Tracheal epithelial cell (primary cell): Measurements from ENCODE around the gene AUP1. TPM values are rescaled to one million over a fixed set of nuclear protein-coding genes. Genes with fewer than 3 reads are reported as not detected.

Source experiments
- total RNA-seq: library from RNA; depleted of rRNA; stranded (reverse); fragments of >200 nt; gene quantifications from 2 replicates; pipeline ENCODE4 v1.2.1, GENCODE V29; 2014

The AUP1 gene, protein sequence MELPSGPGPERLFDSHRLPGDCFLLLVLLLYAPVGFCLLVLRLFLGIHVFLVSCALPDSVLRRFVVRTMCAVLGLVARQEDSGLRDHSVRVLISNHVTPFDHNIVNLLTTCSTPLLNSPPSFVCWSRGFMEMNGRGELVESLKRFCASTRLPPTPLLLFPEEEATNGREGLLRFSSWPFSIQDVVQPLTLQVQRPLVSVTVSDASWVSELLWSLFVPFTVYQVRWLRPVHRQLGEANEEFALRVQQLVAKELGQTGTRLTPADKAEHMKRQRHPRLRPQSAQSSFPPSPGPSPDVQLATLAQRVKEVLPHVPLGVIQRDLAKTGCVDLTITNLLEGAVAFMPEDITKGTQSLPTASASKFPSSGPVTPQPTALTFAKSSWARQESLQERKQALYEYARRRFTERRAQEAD
- total RNA-seq: 160 and 193 TPM in 2 replicates

GRCh38 chr2:74529357-74530238 is at the start of gene AUP1, which contains the start of gene HTRA2:
AUP1 (minus strand) TSS chr2:74529706; CDS start chr2:74529629, 77 bp downstream.
HTRA2 (plus strand) TSS chr2:74529933; CDS start chr2:74530007, 74 bp downstream.

DNA sequence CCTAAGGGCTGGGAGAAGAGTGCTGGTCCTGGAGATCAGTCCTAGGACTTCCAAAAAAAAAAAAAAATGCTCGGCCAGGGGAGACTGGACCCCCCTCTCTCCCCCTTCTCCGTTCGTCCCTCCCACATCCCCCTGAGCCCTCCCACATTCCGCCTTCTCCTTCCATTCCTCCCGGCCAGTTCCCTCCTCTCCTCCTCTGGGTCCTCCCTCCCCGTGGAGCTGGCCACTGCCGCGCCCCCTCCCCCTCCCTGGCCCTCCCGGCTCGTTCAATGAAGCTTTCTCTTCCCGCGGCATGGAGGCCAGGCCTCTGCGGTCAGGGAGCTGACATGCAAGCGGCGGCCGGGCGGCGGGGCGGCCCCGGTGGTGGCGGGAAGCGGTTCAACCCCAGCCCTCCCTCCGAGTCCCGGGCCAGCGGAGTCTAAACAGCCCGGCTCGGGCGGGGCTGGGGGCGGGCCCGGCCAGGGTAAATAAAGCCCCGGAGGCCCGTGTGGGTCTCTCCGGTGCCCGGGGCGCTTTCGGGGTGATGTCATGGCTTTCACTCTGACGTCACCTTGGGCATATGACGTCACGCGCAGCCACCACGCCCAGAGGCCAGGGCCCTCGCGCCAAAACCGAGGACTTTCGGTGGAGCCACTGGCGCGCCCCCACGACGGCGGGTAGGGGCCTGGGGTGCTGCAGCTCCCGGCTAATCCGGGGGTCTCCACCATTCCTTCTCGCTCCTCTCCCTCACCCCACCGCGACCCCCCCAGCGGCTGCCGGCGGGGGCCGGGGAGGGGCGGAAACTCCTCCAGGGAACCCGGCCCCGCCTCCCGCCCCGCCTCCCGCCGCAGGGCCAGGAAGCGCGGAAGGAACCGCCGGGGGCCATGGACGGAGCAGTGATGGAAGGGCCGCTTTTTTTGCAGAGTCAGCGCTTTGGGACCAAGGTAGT is 24.6 kb upstream of the AUP1 start, which contains the start of the genes DOK1 and LOXL3:
Gene DOK1 (plus strand): TSS at position 829 of the 928 bp plus-strand sequence. CDS start 35 bp downstream, at position 864.
Gene LOXL3 (minus strand): TSS at position 51 of the 928 bp plus-strand sequence. CDS start 1,308 bp downstream, outside the sequence.

GRCh38 chr2:74525717-74526648 is 3.5 kb downstream of the AUP1 start, which contains the start of gene DQX1:
DQX1 (minus strand) TSS chr2:74526231; CDS start chr2:74525729, 502 bp downstream.

GRCh38 chr2:74514368-74515270 is 14.9 kb downstream of the AUP1 start, which contains the start of gene TLX2:
TLX2 (plus strand) TSS chr2:74514450; CDS start chr2:74514807, 357 bp downstream.

GRCh38 chr2:74507145-74507925 is 22.2 kb downstream of the AUP1 start, which contains the start of gene PCGF1:
PCGF1 (minus strand) TSS chr2:74507695; CDS start chr2:74507668, 27 bp downstream.

GRCh38 chr2:74499267-74499939 is 30.1 kb downstream of the AUP1 start, which contains the start of gene LBX2:
LBX2 (minus strand) TSS chr2:74499603; CDS start chr2:74499537, 66 bp downstream.

DNA sequence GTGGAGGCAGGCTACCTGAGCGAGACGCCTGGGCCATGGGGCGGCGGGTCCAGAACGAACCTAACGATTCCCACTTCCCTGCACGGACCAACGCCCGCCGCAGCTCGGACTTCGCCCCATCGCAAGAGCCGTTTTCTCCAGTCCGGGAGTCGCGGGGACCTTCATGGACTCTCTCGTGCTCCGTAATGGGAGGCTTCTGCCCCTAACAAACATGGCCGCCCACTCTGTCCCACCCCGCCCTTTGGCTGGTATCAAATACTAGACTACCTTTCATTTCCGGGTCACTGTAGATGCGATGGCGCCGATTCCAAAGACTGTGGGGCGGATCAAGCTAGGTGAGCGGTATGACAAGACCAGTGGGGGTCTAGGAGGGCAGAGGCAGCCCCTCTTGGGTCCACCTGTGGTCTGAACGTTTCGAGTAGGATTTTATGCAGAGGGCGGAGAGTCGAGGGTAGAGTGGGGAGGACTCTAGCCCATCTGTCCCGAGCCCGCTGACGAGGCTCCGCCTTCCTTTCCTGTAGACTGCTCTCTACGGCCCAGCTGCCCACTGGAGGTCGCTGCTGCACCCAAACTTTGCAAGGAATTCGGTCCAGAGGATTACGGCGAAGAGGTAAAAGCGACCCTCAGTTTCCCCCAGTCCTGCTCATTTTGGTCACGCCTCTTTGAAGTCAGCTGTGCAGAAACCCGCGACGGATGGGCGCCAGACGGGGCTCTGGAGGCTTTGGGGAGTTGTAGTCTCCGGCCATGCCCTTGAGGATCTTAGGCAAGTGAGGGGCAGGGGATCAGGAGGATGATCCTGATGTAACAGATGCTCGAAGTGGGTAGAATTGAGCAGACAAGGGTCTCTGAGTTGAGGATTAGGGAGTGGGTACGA is 46.5 kb downstream of the AUP1 start, which contains the start of the genes CCDC142 and TTC31:
Gene CCDC142 (minus strand): TSS at position 198 of the 874 bp plus-strand sequence. CDS start 161 bp downstream, at position 37.
Gene TTC31 (plus strand): TSS at position 281 of the 874 bp plus-strand sequence. CDS start 15 bp downstream, at position 296.

Other genes with a start within 250 kb of the AUP1 start
- gene SLC4A5, start 186.3 kb downstream of the AUP1 start, total RNA-seq: 0.24 and 0.64 TPM in 2 replicates
- 44.1 and 82.9 TPM in 2 replicates for gene DCTN1, start 149.4 kb downstream of the AUP1 start, total RNA-seq
- gene C2orf81, start 108.1 kb downstream of the AUP1 start, total RNA-seq: 0.64 and 0.72 TPM in 2 replicates
- gene WDR54, start 108.0 kb downstream of the AUP1 start, total RNA-seq: 34.1 and 62.7 TPM in 2 replicates
- 24.3 and 53.7 TPM in 2 replicates for gene RTKN, start 87.8 kb downstream of the AUP1 start, total RNA-seq
- 9.4 and 10.4 TPM in 2 replicates for gene INO80B, start 74.6 kb downstream of the AUP1 start, total RNA-seq
- gene WBP1, start 71.3 kb downstream of the AUP1 start, total RNA-seq: 29.6 and 32.8 TPM in 2 replicates
- gene MOGS, start 64.3 kb downstream of the AUP1 start, total RNA-seq: 65.3 and 67.6 TPM in 2 replicates
- gene MRPL53, start 57.0 kb downstream of the AUP1 start, total RNA-seq: 27.7 and 32.5 TPM in 2 replicates
- gene CCDC142, start 46.7 kb downstream of the AUP1 start, total RNA-seq: 11.3 and 14.5 TPM in 2 replicates
- 8.0 and 10.9 TPM in 2 replicates for gene TTC31, start 46.6 kb downstream of the AUP1 start, total RNA-seq
- 1.2 and 3.2 TPM in 2 replicates for gene LBX2, start 30.1 kb downstream of the AUP1 start, total RNA-seq
- gene PCGF1, start 22.0 kb downstream of the AUP1 start, total RNA-seq: 30.7 and 33.7 TPM in 2 replicates
- not detected in 2 replicates for gene TLX2, start 15.3 kb downstream of the AUP1 start, total RNA-seq
- gene DQX1, start 3.5 kb downstream of the AUP1 start, total RNA-seq: 2.8 and 4.6 TPM in 2 replicates
- 55.4 and 59.8 TPM in 2 replicates for gene HTRA2, start 227 bp upstream of the AUP1 start, total RNA-seq
- 0.21 and 1.4 TPM in 2 replicates for gene LOXL3, start 24.2 kb upstream of the AUP1 start, total RNA-seq
- gene DOK1, start 25.0 kb upstream of the AUP1 start, total RNA-seq: 3.0 and 3.9 TPM in 2 replicates
- gene M1AP, start 118.6 kb upstream of the AUP1 start, total RNA-seq: 0.96 and 4.5 TPM in 2 replicates
- 5.8 and 8.7 TPM in 2 replicates for gene SEMA4F, start 124.5 kb upstream of the AUP1 start, total RNA-seq